RCC 7860 (cell line): ENCODE measurements around the gene UQCRQ.

Source experiments
- DNase-seq: peaks from one replicate; pipeline ENCODE4 v3.0.0-alpha.2; 2015; ENCODE audit warnings: low spot score
- FAIRE-seq: peaks from 2 replicates; lab custom pipeline; 2012; peaks lifted over from hg19 to GRCh38; lab: Jason Lieb, UNC

Gene UQCRQ

DNA sequence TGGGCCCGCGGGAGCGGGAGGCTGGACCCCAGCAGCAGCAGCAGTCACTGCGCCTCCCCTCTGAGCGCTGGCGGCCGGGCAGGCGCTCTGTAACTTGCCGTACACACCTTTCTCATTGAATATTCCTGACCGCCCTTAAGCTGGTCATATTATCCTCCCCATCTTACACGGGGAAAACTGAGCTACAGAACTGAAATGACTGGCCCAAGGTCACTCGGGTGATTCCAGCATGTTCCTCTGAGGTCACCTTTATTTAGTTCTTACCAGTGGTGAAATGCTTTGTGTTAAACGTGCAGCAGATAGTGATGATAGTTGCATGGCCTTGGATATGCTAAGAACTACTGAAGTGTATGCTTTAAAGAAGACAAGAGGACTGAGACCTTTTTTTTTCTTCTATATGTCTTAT, 607 bp downstream of the UQCRQ start:
- DNase-seq: no peak
- FAIRE-seq: no peak

- no peak for FAIRE-seq
Observed at GRCh38 chr5:132868754-132869153, 2.3 kb downstream of the UQCRQ start.

GRCh38 chr5:132870801-132871200, 4.4 kb downstream of the UQCRQ start:
- FAIRE-seq: no peak
- no peak for DNase-seq

More at GRCh38 chr5:132868754-132869153, 2.3 kb downstream of the UQCRQ start:
- no peak for DNase-seq

- DNase-seq (no peak), FAIRE-seq (no peak)
Observed at GRCh38 chr5:132871459-132872284, 5.2 kb downstream of the UQCRQ start.

- no peak for DNase-seq
- no peak for FAIRE-seq
Observed at GRCh38 chr5:132872788-132873118, 6.3 kb downstream of the UQCRQ start.

DNA sequence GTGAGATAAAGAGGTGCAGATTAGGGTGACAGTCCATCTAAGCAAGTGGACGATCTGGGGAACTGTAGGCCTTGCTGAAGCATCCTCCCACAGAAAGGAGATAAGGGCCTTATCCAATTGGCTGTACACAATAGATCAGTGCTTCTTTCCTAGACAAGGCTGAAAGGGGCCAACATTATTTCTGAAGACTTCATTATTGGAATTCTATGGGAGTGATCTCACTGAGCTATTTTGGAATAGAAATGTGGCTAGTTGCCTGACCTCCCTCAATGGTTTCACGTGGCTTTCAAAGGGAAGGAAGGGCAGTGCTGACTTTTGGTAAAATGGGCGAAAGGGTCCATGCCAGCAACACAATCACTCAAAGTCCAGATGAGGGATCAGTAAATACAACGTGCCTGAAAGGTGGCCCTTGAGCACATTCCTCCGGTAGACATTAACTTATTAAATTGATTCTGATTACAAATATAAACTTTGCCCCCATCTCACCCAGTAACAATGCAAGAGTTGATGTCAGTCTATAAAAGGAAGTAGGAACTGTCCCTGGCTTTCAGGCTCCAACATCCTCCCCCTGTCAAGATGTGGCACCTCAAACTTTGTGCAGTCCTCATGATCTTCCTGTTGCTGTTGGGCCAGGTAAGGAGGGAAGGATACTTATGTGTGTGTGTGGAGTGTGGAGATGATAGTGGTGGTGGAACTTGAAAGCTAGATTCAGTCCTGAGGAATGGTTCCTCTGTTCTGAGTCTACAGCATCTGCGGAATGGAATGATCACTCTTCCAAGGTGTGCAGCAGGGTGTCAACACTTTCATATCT, 6.9 kb downstream of the UQCRQ start, which contains the start of gene LEAP2:
LEAP2 (plus strand) TSS at position 550 of the 811 bp plus-strand sequence; CDS start at position 577, 27 bp downstream.
- no peak for DNase-seq

DNA sequence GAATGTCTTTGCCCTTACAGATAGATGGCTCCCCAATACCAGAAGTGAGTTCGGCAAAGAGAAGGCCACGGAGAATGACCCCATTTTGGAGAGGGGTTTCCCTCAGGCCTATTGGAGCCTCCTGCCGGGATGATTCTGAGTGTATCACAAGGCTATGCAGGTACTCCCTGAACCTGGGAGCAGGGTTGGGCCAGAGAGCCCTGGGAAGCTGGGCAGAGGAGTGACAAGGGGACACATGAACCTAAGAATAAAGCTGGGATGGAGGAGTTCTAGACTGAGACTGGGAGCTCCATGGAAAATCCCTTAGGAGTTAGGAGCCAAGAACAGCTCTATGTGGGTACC, 7.5 kb downstream of the UQCRQ start:
- no peak for FAIRE-seq
- DNase-seq: no peak

More for the DNA sequence above, 6.9 kb downstream of the UQCRQ start, which contains the start of gene LEAP2:
- no peak for FAIRE-seq

DNA sequence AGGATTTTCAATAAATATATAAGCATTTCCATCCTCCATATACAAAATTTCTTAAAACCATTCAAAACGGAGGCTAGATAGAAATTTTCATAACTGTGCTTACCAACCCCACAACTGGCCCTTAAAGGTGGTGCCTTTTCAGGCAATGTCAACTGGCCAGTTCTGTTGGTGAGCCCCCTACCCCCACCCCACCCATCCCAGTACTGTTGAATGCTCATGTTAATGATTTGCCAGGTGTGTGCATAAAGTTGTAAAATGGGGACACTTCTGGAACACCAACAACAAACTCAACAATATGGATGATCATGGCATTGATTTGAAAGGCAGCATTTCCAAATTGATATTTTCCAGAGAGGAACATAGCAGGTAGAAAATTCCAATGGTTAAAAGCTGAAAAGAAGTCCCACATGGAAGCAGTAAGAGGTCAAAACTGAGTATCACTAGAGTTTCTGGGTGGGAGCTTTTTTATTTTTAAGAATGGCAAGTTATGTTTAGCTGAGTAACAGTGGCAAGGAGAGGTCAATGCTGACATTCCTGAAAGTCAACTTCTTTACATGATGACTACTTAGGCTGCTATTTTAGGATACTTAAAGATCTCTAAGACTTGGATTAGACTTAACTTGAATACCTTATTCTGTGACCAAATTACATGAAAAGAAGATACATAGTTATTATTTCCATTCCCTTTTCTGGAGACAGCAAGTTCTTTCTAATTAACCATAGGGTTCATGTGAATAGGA, 9.7 kb downstream of the UQCRQ start:
- no peak for DNase-seq
- FAIRE-seq: no peak

- FAIRE-seq (no peak), DNase-seq (no peak)
Observed at GRCh38 chr5:132877466-132877865, 11.0 kb downstream of the UQCRQ start.

GRCh38 chr5:132877938-132878337, 11.5 kb downstream of the UQCRQ start:
- FAIRE-seq: no peak
- DNase-seq: peak; percentile 74

GRCh38 chr5:132883261-132883834, 16.9 kb downstream of the UQCRQ start:
- FAIRE-seq: peak; percentile 36
- peak; percentile 40 for DNase-seq

- FAIRE-seq: no peak
Observed at GRCh38 chr5:132884548-132884947, 18.1 kb downstream of the UQCRQ start.

GRCh38 chr5:132886064-132886823, 19.8 kb downstream of the UQCRQ start:
- no peak for FAIRE-seq
- DNase-seq: no peak

More at GRCh38 chr5:132884548-132884947, 18.1 kb downstream of the UQCRQ start:
- DNase-seq: no peak

DNA sequence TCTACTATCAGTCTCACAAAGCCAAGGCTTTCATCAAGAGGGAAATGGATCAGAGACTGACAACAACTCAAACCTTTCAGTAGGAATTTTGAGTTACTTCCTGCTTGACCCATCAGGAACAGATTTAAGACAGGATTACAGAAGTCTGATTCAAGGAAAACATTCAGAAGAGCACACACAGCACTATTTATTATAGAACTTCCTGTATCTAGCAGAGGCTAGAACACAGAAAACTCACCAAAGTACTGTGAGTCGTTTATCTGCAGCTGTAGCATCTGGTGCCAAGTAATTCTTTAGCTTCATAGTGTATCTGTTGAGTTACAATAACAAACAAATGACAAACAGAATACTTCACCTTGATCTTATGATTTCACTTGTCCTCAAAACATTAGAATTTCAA, 20.8 kb downstream of the UQCRQ start:
- DNase-seq (no peak), FAIRE-seq (no peak)

GRCh38 chr5:132889501-132889900, 23.1 kb downstream of the UQCRQ start:
- FAIRE-seq (no peak), DNase-seq (no peak)

GRCh38 chr5:132890817-132891216, 24.4 kb downstream of the UQCRQ start:
- DNase-seq (no peak), FAIRE-seq (no peak)

- DNase-seq (no peak), FAIRE-seq (no peak)
Observed at GRCh38 chr5:132895719-132896305, 29.4 kb downstream of the UQCRQ start.

DNA sequence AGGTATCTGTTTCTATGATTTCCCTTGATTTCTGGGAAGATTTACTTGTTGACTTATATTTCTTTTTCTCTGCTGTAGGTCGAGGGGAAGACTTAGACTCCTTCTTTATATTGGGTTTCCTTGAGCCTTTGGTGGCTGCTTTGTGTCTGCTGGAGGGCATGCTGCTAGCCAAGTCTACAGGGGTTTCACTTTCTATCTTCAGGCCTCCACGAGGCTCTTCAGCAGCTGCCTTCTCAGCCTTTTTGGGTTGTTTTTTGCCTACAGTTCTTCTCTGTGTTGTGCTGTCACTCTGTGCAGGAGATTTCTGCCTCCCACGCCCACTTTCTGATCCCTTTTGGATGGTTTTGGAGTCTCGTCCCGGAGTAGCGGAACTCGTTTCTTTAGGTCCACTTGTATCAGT, 30.2 kb downstream of the UQCRQ start:
- FAIRE-seq (no peak), DNase-seq (no peak)

GRCh38 chr5:132898094-132898493, 31.7 kb downstream of the UQCRQ start:
- DNase-seq (no peak), FAIRE-seq (no peak)

- DNase-seq: no peak
- no peak for FAIRE-seq
Observed at GRCh38 chr5:132901036-132901435, 34.6 kb downstream of the UQCRQ start.
